Measurements from ENCODE around the gene KRT79.

Gene KRT79

DNA sequence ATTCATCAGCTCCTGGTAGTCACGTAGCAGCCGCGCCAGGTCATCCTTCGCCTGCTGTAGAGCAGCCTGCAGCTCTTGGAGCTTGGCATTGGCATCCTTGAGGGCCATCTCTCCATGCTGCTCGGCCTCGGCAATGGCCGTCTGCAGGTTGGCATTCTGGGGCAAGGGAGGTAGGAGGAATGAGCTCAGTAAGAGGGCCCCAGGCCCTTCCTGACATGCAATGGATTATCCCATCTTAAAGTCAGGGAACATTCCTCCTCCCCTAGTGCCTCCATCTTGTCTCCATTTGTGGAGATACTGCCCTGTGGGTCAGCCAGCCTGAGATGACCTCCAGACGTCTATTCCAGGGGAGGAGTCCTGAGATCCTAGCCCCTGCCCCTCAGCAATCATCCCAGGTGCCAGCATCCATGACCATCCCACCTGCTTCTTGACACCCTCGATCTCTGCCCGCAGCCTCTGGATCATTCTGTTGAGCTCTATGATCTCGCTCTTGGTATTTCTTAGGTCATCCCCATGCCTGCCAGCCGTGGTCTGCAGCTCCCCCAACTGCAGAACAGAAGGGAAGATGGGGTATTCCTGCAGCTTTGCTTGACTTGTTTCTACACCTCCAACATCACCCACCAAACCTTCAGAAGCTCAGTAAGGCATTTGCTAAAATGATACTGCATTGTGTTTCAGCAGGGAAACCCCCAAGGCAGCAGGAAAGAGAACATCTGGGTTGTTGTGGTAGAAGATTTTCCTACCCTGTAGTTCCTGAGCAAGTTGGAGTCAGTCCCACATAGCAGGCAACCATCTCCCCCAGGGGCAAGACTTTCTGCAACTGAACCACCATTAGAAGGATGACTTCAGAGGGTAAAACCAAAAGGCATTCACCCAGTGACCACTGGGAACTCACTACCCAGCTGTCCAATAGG, 42.6 kb downstream of the KRT79 start:
- H3K9me3 Mint-ChIP-seq = no peaks in the 10 kb centered on the region
- peaks cover 2% of the 10 kb centered on the region for H3K4me1 Mint-ChIP-seq (ENCODE audit: low read depth)
- H3K4me3 Mint-ChIP-seq = no peak overlapping the region
- H3K27ac Mint-ChIP-seq = no peak overlapping the region
- H3K27me3 Mint-ChIP-seq (ENCODE audit: low read depth) = peaks cover 32% of the 10 kb centered on the region
- H3K36me3 Mint-ChIP-seq (ENCODE audit: low read depth) = no peaks in the 10 kb centered on the region

DNA sequence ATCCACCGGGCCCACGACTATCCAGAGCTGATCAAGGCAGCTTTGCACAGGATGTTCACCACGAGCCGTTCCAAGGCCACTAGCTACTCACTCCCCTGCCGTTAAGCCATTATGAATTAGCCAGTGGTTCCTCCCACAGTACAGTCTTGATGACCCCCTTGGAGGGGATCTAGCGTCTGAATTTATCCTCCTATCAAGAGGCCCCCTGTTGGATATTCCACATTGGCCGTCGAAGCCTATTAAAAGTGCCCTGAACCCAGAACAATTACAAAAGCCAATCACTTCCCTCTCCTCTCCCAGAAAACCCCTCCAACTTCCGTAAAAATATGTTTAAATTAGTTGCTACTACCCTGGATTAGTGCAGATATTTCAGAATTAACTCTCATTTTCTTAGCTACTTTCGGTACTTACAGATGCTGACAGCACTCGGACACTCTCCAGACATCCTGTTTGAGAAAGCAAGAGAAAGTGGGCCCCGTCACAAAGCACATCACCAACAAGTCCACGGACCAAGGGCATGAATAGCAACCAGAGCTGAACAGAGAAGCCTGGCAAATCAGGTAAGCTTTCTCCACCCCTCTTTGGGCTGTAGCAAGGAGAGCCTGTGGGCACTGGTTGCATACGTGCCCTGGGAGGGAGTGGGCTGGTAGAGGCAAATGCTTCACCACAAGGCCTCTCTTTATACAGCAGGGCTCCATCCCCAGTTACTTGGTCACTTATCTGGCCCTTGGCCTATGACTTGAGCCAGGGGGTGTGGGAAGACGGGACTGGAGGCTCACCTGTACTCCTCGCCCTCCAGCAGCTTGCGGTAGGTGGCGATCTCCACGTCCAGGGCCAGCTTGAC, 43.5 kb downstream of the KRT79 start:
- Mint-ChIP-seq H3K27ac (no peak overlapping the region), H3K4me1 (ENCODE audit: low read depth) (peaks cover 2% of the 10 kb centered on the region), H3K4me3 (no peak overlapping the region), H3K36me3 (ENCODE audit: low read depth) (no peaks in the 10 kb centered on the region), H3K9me3 (no peaks in the 10 kb centered on the region), H3K27me3 (ENCODE audit: low read depth) (peaks cover 32% of the 10 kb centered on the region)

- no peak overlapping the region for H3K4me3 Mint-ChIP-seq
- H3K36me3 Mint-ChIP-seq (ENCODE audit: low read depth) = no peaks in the 10 kb centered on the region
- H3K27ac Mint-ChIP-seq = no peak overlapping the region
- H3K9me3 Mint-ChIP-seq = no peaks in the 10 kb centered on the region
- H3K4me1 Mint-ChIP-seq (ENCODE audit: low read depth) = peaks cover 2% of the 10 kb centered on the region
- H3K27me3 Mint-ChIP-seq (ENCODE audit: low read depth) = peaks cover 35% of the 10 kb centered on the region
Measured at GRCh38 chr12:52789637-52790426, 44.3 kb downstream of the KRT79 start.

- H3K27me3 Mint-ChIP-seq (ENCODE audit: low read depth) = peaks cover 38% of the 10 kb centered on the region
- H3K4me3 Mint-ChIP-seq = no peak overlapping the region
- peaks cover 2% of the 10 kb centered on the region for H3K4me1 Mint-ChIP-seq (ENCODE audit: low read depth)
- H3K9me3 Mint-ChIP-seq = no peaks in the 10 kb centered on the region
- H3K36me3 Mint-ChIP-seq (ENCODE audit: low read depth) = no peaks in the 10 kb centered on the region
- no peak overlapping the region for H3K27ac Mint-ChIP-seq
Measured at GRCh38 chr12:52788876-52789636, 45.1 kb downstream of the KRT79 start.

- H3K27ac Mint-ChIP-seq = no peak overlapping the region
- H3K27me3 Mint-ChIP-seq (ENCODE audit: low read depth) = peaks cover 42% of the 10 kb centered on the region
- no peaks in the 10 kb centered on the region for H3K9me3 Mint-ChIP-seq
- no peak overlapping the region for H3K4me3 Mint-ChIP-seq
- H3K36me3 Mint-ChIP-seq (ENCODE audit: low read depth) = no peaks in the 10 kb centered on the region
- H3K4me1 Mint-ChIP-seq (ENCODE audit: low read depth) = peaks cover 2% of the 10 kb centered on the region
Measured at GRCh38 chr12:52788192-52788875, 45.8 kb downstream of the KRT79 start.

GRCh38 chr12:52787324-52788191, 46.6 kb downstream of the KRT79 start:
- peaks cover 42% of the 10 kb centered on the region for H3K27me3 Mint-ChIP-seq (ENCODE audit: low read depth)
- no peaks in the 10 kb centered on the region for H3K9me3 Mint-ChIP-seq
- H3K27ac Mint-ChIP-seq = no peak overlapping the region
- H3K4me1 Mint-ChIP-seq (ENCODE audit: low read depth) = peaks cover 2% of the 10 kb centered on the region
- H3K4me3 Mint-ChIP-seq = no peak overlapping the region
- H3K36me3 Mint-ChIP-seq (ENCODE audit: low read depth) = no peaks in the 10 kb centered on the region

DNA sequence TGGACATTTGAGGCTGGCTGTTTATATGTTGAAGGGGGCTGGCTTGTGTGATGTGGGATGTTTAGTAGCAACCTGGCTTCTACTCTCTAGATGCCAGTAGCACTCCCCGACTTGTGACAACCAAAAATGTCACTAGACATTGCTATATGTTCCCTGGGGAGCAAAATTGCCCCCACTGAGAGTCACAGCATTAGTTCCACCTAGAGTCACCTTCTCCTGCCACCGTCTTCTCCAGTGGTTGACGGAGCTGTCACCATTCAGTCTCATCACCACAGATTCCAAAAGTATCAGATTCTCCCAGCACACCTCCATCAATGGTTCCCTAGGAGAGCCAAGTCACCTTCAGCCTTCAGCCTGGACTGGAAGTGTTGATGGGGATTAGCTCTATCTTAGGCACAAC, 49.2 kb downstream of the KRT79 start:
- H3K9me3 Mint-ChIP-seq = no peaks in the 10 kb centered on the region
- H3K4me3 Mint-ChIP-seq = no peak overlapping the region
- H3K27me3 Mint-ChIP-seq (ENCODE audit: low read depth) = peaks cover 30% of the 10 kb centered on the region
- H3K4me1 Mint-ChIP-seq (ENCODE audit: low read depth) = no peaks in the 10 kb centered on the region
- H3K36me3 Mint-ChIP-seq (ENCODE audit: low read depth) = no peaks in the 10 kb centered on the region
- H3K27ac Mint-ChIP-seq = no peak overlapping the region

GRCh38 chr12:52783563-52784316, 50.4 kb downstream of the KRT79 start:
- H3K4me1 Mint-ChIP-seq (ENCODE audit: low read depth) = no peaks in the 10 kb centered on the region
- H3K27me3 Mint-ChIP-seq (ENCODE audit: low read depth) = peaks cover 22% of the 10 kb centered on the region

GRCh38 chr12:52782502-52782901, 51.6 kb downstream of the KRT79 start:
- no peak overlapping the region for H3K27ac Mint-ChIP-seq

More at GRCh38 chr12:52783563-52784316, 50.4 kb downstream of the KRT79 start:
- no peaks in the 10 kb centered on the region for H3K36me3 Mint-ChIP-seq (ENCODE audit: low read depth)
- H3K4me3 Mint-ChIP-seq = no peak overlapping the region
- no peaks in the 10 kb centered on the region for H3K9me3 Mint-ChIP-seq
- no peak overlapping the region for H3K27ac Mint-ChIP-seq

GRCh38 chr12:52781399-52782082, 52.6 kb downstream of the KRT79 start:
- Mint-ChIP-seq H3K27me3 (ENCODE audit: low read depth) (peaks cover 19% of the 10 kb centered on the region), H3K36me3 (ENCODE audit: low read depth) (no peaks in the 10 kb centered on the region), H3K4me1 (ENCODE audit: low read depth) (no peaks in the 10 kb centered on the region), H3K27ac (no peak overlapping the region), H3K4me3 (no peak overlapping the region), H3K9me3 (no peaks in the 10 kb centered on the region)

More at GRCh38 chr12:52782502-52782901, 51.6 kb downstream of the KRT79 start:
- H3K9me3 Mint-ChIP-seq = no peaks in the 10 kb centered on the region
- peaks cover 19% of the 10 kb centered on the region for H3K27me3 Mint-ChIP-seq (ENCODE audit: low read depth)
- no peaks in the 10 kb centered on the region for H3K4me1 Mint-ChIP-seq (ENCODE audit: low read depth)
- no peaks in the 10 kb centered on the region for H3K36me3 Mint-ChIP-seq (ENCODE audit: low read depth)
- no peak overlapping the region for H3K4me3 Mint-ChIP-seq

DNA sequence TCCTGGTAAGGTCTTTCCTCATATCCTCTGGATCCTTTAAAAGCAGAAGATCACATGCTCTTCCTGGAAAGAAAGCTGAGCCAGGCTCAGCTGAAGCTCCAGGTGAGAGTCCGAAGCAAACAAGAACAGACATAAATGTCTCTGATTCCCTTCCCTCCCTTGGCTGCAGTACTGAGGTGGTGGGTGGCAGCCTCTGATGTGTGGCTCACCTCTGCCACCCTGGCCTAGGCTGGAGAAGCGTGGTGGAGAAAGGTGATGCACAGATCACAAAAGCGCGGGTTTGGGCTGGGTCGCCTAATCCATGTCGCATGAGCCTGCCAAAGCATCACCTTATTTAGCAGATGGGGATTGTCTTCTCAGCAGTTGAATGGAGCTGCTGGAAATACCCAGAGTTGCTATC, 54.2 kb downstream of the KRT79 start:
- H3K27ac Mint-ChIP-seq = no peak overlapping the region
- no peaks in the 10 kb centered on the region for H3K9me3 Mint-ChIP-seq
- H3K27me3 Mint-ChIP-seq (ENCODE audit: low read depth) = peaks cover 23% of the 10 kb centered on the region
- H3K36me3 Mint-ChIP-seq (ENCODE audit: low read depth) = no peaks in the 10 kb centered on the region
- no peaks in the 10 kb centered on the region for H3K4me1 Mint-ChIP-seq (ENCODE audit: low read depth)
- H3K4me3 Mint-ChIP-seq = no peak overlapping the region

DNA sequence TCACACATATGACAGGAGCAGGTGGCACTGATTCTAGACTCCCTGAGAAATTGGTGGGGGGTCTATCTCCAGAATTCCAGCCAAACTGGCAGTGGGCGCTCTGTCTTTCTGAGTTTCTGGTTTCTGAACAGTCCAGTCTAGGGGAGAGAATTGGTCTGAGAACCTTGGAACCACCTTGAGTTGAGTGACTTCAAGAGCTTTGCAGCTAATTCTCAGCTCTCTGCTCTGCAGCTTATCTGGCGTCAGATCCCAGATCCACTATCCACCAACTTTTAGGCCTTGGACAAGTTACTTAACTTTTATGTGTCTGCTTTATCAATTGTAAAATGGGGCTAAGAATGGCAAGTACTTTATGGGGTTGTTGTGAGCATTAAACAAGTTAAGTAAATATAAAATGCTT, 55.3 kb downstream of the KRT79 start:
- H3K4me3 Mint-ChIP-seq = no peak overlapping the region
- H3K9me3 Mint-ChIP-seq = no peaks in the 10 kb centered on the region
- H3K36me3 Mint-ChIP-seq (ENCODE audit: low read depth) = no peaks in the 10 kb centered on the region
- no peak overlapping the region for H3K27ac Mint-ChIP-seq
- peaks cover 17% of the 10 kb centered on the region for H3K27me3 Mint-ChIP-seq (ENCODE audit: low read depth)
- H3K4me1 Mint-ChIP-seq (ENCODE audit: low read depth) = no peaks in the 10 kb centered on the region
